Hepatocyte (in vitro differentiated cells): Measurements from ENCODE around the gene MRO. TPM values are rescaled to one million over a fixed set of nuclear protein-coding genes. Genes with fewer than 3 reads are reported as not detected.

Experiments used
- DNase-seq: peaks from one replicate; pipeline ENCODE4 v3.0.0-alpha.2; 2016; ENCODE audit warnings: low spot score
- H2AFZ ChIP-seq: fragments of 200-600 bp; sonication (generic); 2 replicates; pipeline ENCODE4 v1.6.0; 2016; ENCODE audit warnings: antibody characterized with exemption, mild to moderate bottlenecking
- H3K27ac ChIP-seq: fragments of 200-600 bp; sonication (generic); 2 replicates; pipeline ENCODE4 v1.5.1; 2016; ENCODE audit warnings: mild to moderate bottlenecking
- H3K27me3 ChIP-seq: fragments of 200-600 bp; sonication (generic); 2 replicates; pipeline ENCODE4 v1.6.1; 2016
- H3K36me3 ChIP-seq: fragments of 200-600 bp; sonication (generic); replicated peaks from 2 replicates; pipeline ENCODE4 v1.5.1; 2016; ENCODE audit warnings: low read depth; ENCODE audit not compliant: insufficient read depth
- H3K4me1 ChIP-seq: fragments of 200-600 bp; sonication (generic); 2 replicates; pipeline ENCODE4 v1.5.1; 2016; ENCODE audit warnings: mild to moderate bottlenecking, moderate library complexity; ENCODE audit not compliant: insufficient read depth
- H3K4me2 ChIP-seq: fragments of 200-600 bp; sonication (generic); 2 replicates; pipeline ENCODE4 v1.6.0; 2016
- H3K4me3 ChIP-seq: fragments of 200-600 bp; sonication (generic); 2 replicates; pipeline ENCODE4 v1.5.1; 2016; ENCODE audit warnings: mild to moderate bottlenecking
- H3K79me2 ChIP-seq: fragments of 200-600 bp; sonication (generic); 2 replicates; pipeline ENCODE4 v1.6.0; 2017; ENCODE audit warnings: mild to moderate bottlenecking
- H3K9me2 ChIP-seq: fragments of 200-600 bp; sonication (generic); replicated peaks from 2 replicates; pipeline ENCODE4 v1.6.0; 2017; ENCODE audit warnings: mild to moderate bottlenecking; ENCODE audit not compliant: insufficient read depth
- H3K9me3 ChIP-seq: fragments of 200-600 bp; sonication (generic); 2 replicates; pipeline ENCODE4 v1.5.1; 2016; ENCODE audit warnings: low read depth, mild to moderate bottlenecking
- H4K20me1 ChIP-seq: fragments of 200-600 bp; sonication (generic); 2 replicates; pipeline ENCODE4 v1.6.0; 2016; ENCODE audit warnings: mild to moderate bottlenecking; ENCODE audit not compliant: insufficient read depth, poor library complexity, severe bottlenecking
- EZH2 ChIP-seq: fragments of 200-600 bp; sonication (generic); IDR thresholded peaks from 2 replicates; pipeline ENCODE4 v1.6.1; 2016; ENCODE audit warnings: antibody characterized with exemption, mild to moderate bottlenecking, borderline replicate concordance
- EZH2phosphoT487 ChIP-seq: fragments of 200-600 bp; sonication (generic); IDR thresholded peaks from one replicate; pipeline ENCODE4 v1.6.1; 2018; ENCODE audit warnings: antibody characterized with exemption, mild to moderate bottlenecking, low read depth, moderate library complexity; ENCODE audit not compliant: unreplicated experiment, severe bottlenecking
- WGBS: methylation state at CpG from one replicate; pipeline ENCODE4 v1.1.6; 2016; ENCODE audit warnings: low lambda C conversion rate; ENCODE audit errors: missing lambda C conversion rate; 5-methylcytosine and 5-hydroxymethylcytosine counted together
- polyA plus RNA-seq: library from polyadenylated mRNA; unstranded; fragments of >200 nt; fragmentation: Nextera tagmentation; extraction: Ambion mirVana; gene quantifications from 2 replicates; pipeline ENCODE4 v1.2.1, GENCODE V29; 2016
- total RNA-seq: library from RNA; depleted of rRNA; stranded (reverse); fragments of >200 nt; gene quantifications from 2 replicates; pipeline ENCODE4 v1.2.3, GENCODE V29; 2014
- TF ChIP-seq, protein P1 (sequence below): fragments of 200-600 bp; sonication (generic); IDR thresholded peaks from 2 replicates; pipeline ENCODE4 v1.5.1; 2016; ENCODE audit warnings: antibody characterized with exemption, mild to moderate bottlenecking; ENCODE audit not compliant: poor library complexity

Gene MRO
- total and polyA plus RNA-seq, 2 experiments from 2014 or later: 1.3 to 2.0 TPM

DNA sequence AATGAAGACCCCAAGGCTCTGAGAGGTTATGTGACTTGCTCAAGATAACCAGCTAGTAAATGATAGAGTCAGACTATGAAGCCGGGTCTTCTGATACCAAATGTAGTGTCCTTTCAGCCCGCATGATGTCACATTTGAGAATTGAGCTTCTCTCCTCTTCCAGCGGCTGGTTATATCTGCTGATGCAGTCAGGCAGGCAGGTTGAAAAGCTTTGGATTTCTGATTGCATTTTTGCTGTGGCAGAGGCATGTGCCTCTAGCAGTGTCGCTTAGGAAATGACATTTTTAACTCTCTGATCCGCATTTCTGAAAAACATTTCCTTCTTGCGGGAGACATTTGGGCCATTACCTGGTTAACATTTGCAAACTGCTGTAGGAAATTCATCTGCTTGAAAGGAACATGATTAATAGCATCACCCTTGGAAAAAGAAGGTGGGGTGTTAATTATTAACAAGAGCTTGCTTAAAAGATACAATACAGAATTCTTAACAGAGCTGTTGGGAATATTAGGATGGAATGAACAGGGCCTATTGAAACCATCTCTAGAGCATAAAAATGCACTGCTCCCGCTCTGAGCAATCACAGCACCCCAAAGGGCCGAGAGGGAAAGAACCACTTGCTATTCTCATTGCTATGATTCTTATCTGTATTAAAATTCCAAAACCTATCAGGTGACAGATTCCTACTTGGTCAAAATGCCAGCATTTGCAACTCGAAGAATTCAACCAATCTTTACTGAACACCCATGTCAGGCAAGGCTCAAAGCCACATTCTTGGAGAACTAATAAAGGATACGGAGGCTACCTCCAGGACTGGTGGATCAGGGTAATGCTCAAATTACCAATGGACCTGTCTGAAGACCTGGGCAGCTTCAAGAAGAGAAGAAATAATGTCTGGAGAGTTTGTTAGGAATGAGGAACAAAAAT lies 25.9 kb downstream of the MRO start:
- H3K27me3 ChIP-seq: no peaks in the 10 kb centered on the region
- DNase-seq: no peak
- H4K20me1 ChIP-seq: no peaks in the 10 kb centered on the region
- H3K9me2 ChIP-seq: no peaks in the 10 kb centered on the region
- H3K9me3 ChIP-seq: no peaks in the 10 kb centered on the region
- 79% methylated on average over 10 of the region's 10 CpGs for WGBS
- no peak overlapping the region for H3K4me2 ChIP-seq
- H3K4me1 ChIP-seq: peaks cover 15% of the 10 kb centered on the region
- H3K79me2 ChIP-seq: no peaks in the 10 kb centered on the region
- H3K36me3 ChIP-seq: no peaks in the 10 kb centered on the region
- no peak overlapping the region for H3K4me3 ChIP-seq
- TF ChIP-seq EZH2phosphoT487: no peak
- no peak for TF ChIP-seq EZH2
- H3K27ac ChIP-seq: peak overlapping the region; percentile 65
- H2AFZ ChIP-seq: no peak overlapping the region

DNA sequence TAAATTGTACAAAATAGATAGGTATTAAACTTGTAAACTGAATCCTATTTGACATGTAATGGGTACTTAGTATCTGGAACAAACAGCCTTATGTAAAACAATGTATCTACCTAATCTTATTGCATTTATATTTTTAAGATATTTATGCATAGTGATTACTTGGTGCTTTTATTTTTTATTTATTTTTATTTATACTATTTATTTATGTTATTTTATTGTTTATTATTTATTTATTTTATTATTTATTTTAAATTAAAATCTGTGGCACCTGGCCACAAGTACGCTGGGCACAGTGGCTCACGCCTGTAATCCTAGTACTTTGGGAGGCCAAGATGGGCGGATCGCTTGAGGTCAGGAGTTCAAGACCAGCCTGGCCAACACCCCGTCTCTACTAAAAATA lies 26.9 kb downstream of the MRO start:
- Histone ChIP-seq H3K27ac (peak overlapping the region; percentile 65), H3K4me1 (peaks cover 15% of the 10 kb centered on the region), H3K27me3 (no peaks in the 10 kb centered on the region), H4K20me1 (no peaks in the 10 kb centered on the region), H3K9me3 (no peaks in the 10 kb centered on the region), H2AFZ (no peak overlapping the region), H3K79me2 (no peaks in the 10 kb centered on the region), H3K4me3 (no peak overlapping the region), H3K4me2 (no peak overlapping the region), H3K36me3 (no peaks in the 10 kb centered on the region), H3K9me2 (no peaks in the 10 kb centered on the region)
- DNase-seq: no peak
- WGBS: 98% methylated on average over 5 of the region's 5 CpGs
- TF ChIP-seq, protein P1, sequence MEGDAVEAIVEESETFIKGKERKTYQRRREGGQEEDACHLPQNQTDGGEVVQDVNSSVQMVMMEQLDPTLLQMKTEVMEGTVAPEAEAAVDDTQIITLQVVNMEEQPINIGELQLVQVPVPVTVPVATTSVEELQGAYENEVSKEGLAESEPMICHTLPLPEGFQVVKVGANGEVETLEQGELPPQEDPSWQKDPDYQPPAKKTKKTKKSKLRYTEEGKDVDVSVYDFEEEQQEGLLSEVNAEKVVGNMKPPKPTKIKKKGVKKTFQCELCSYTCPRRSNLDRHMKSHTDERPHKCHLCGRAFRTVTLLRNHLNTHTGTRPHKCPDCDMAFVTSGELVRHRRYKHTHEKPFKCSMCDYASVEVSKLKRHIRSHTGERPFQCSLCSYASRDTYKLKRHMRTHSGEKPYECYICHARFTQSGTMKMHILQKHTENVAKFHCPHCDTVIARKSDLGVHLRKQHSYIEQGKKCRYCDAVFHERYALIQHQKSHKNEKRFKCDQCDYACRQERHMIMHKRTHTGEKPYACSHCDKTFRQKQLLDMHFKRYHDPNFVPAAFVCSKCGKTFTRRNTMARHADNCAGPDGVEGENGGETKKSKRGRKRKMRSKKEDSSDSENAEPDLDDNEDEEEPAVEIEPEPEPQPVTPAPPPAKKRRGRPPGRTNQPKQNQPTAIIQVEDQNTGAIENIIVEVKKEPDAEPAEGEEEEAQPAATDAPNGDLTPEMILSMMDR: no peak
- TF ChIP-seq EZH2phosphoT487 (no peak), EZH2 (no peak)

DNA sequence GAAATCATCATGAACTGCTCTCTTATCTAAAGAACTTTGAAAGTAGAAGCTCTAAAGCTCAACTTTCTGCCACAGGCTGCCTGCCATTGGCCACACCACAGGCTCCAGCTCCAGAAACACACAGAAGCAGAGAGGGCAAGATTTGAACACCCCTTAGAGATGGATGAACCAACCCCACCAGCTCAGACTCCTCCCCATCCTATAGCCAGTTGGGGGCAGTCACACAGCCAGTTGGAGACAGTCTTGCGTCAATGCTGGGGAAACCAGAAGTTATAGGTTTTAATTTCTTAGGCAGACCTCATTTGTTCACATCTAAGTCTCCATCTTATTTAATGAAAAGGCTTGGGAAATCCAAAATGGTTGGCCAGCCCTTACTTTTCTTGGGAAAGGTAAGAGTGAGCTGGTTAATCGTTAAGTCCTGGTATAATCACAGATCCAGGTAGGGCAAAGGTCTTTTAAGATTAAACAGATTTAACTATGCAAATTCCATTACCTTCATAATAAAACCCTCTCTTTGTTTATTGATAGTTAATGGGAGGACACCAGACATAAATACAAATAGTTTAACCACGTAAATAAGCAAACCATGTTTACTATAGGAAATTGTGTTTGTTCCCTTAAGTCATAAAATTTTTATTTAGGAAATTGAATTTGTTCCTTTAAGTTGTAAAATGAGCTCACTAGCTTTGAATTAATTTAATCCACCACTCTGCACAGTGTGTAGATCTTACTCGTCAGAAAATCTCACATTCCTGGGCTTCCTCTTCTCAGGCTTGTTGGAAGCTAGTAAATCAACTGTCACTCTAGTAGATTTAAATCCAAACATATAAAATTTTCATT lies 28.0 kb downstream of the MRO start:
- H3K4me1 ChIP-seq: peaks cover 15% of the 10 kb centered on the region
- no peak for DNase-seq
- no peaks in the 10 kb centered on the region for H3K9me2 ChIP-seq
- peak overlapping the region; percentile 59 for H3K27ac ChIP-seq
- peak overlapping the region; percentile 30 for H3K4me2 ChIP-seq
- H3K27me3 ChIP-seq: no peaks in the 10 kb centered on the region
- no peak overlapping the region for H3K4me3 ChIP-seq
- H4K20me1 ChIP-seq: no peaks in the 10 kb centered on the region
- H3K79me2 ChIP-seq: no peaks in the 10 kb centered on the region
- 52% methylated on average over 4 of the region's 4 CpGs for WGBS
- no peaks in the 10 kb centered on the region for H3K36me3 ChIP-seq
- H3K9me3 ChIP-seq: no peaks in the 10 kb centered on the region
- TF ChIP-seq EZH2phosphoT487 (no peak), EZH2 (no peak)
- TF ChIP-seq, protein P1: no peak
- H2AFZ ChIP-seq: no peak overlapping the region

DNA sequence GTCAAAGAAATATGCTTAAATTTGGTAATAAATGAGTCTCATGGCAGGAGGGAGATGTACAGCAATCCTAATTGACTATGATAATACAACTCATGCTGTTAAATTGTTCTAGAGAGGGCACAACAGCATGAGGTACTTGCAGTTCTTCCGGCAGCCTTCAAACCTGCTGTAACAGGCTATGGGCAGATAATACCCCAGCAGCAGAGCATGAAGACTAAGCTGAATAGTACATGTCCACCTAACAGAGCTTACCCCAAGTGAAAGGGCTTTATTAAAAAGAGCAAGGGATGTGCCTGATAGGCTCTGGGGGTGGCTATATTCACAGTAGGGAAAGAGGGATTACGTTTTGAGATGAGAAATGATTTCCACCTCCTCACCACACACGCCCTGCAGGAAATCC lies 28.9 kb downstream of the MRO start:
- H3K9me3 ChIP-seq: no peaks in the 10 kb centered on the region
- 78% methylated on average over 3 of the region's 3 CpGs for WGBS
- H3K27me3 ChIP-seq: no peaks in the 10 kb centered on the region
- peaks cover 13% of the 10 kb centered on the region for H3K4me1 ChIP-seq
- H3K4me2 ChIP-seq: no peak overlapping the region
- H3K36me3 ChIP-seq: no peaks in the 10 kb centered on the region
- TF ChIP-seq, protein P1: no peak
- H3K27ac ChIP-seq: peak overlapping the region; percentile 59
- no peaks in the 10 kb centered on the region for H3K9me2 ChIP-seq
- no peak overlapping the region for H3K4me3 ChIP-seq
- no peak for DNase-seq
- no peaks in the 10 kb centered on the region for H4K20me1 ChIP-seq
- no peaks in the 10 kb centered on the region for H3K79me2 ChIP-seq
- no peak overlapping the region for H2AFZ ChIP-seq
